IMR-90 (cell line): Measurements from ENCODE around the gene SS18. TPM values are rescaled to one million over a fixed set of nuclear protein-coding genes. Genes with fewer than 3 reads are reported as not detected.

Source experiments
- ATAC-seq: fragments of 200-7000 bp; cut with Tn5 transposase; 2 replicates; pipeline ENCODE4 v1.9.1; 2020; ENCODE audit warnings: low read depth, mild to moderate bottlenecking, moderate library complexity
- BruUV-seq: library from RNA; stranded (reverse); fragments of 400-500 nt; replicated peaks from 2 replicates; lab custom pipeline; 2021; lab: Mats Ljungman, UMichigan
- CTCF ChIA-PET: fragments of 300-600 bp; formaldehyde crosslinking; extraction: SDS; loops from one replicate; lab custom pipeline; 2021; ENCODE audit warnings: antibody characterized with exemption; lab: Yijun Ruan, JAX
- POLR2A ChIA-PET: fragments of 300-600 bp; sonication (Branson Sonifier 250); formaldehyde crosslinking; loops from one replicate; lab custom pipeline; 2022; ENCODE audit warnings: antibody characterized with exemption; ENCODE audit not compliant: unreplicated experiment; lab: Charles Lee
- DNase-seq: peaks from one replicate; pipeline ENCODE4 v3.0.0; 2013
- H2AFZ ChIP-seq: replicated peaks from 2 replicates; pipeline ENCODE3; 2013; ENCODE audit warnings: low read length, mild to moderate bottlenecking; ENCODE audit not compliant: poor library complexity
- H2AK5ac ChIP-seq: 2 replicates; pipeline ENCODE4 v1.6.1; 2013; ENCODE audit warnings: low read depth, low read length, inconsistent platforms
- H2AK9ac ChIP-seq: replicated peaks from 2 replicates; pipeline ENCODE3; 2013; ENCODE audit warnings: mild to moderate bottlenecking, low read depth, low read length, moderate library complexity; ENCODE audit not compliant: poor library complexity
- H2BK120ac ChIP-seq: 2 replicates; pipeline ENCODE4 v1.6.1; 2013; ENCODE audit warnings: low read depth, low read length, inconsistent platforms
- H2BK15ac ChIP-seq: 3 replicates; pipeline ENCODE4 v1.6.1; 2013; ENCODE audit warnings: low read depth, low read length, inconsistent platforms
- H2BK20ac ChIP-seq: 2 replicates; pipeline ENCODE4 v1.6.1; 2013; ENCODE audit warnings: low read depth, mild to moderate bottlenecking, inconsistent platforms, low read length, moderate library complexity
- H2BK5ac ChIP-seq: 2 replicates; pipeline ENCODE4 v1.6.1; 2013; ENCODE audit warnings: mild to moderate bottlenecking, low read depth, low read length, inconsistent platforms; ENCODE audit not compliant: poor library complexity, severe bottlenecking
- H3K14ac ChIP-seq: replicated peaks from 2 replicates; pipeline ENCODE4 v1.6.1; 2013; ENCODE audit warnings: low read depth, low read length, inconsistent platforms
- H3K18ac ChIP-seq: 2 replicates; pipeline ENCODE4 v1.6.1; 2013; ENCODE audit warnings: low read depth, low read length, control low read depth
- H3K23ac ChIP-seq: 2 replicates; pipeline ENCODE4 v1.6.1; 2013; ENCODE audit warnings: low read depth, low read length, inconsistent platforms
- H3K27ac ChIP-seq: 2 replicates; pipeline ENCODE4 v1.5.1; 2013; ENCODE audit warnings: mild to moderate bottlenecking, control low read depth, low read length; ENCODE audit not compliant: insufficient read depth
- H3K27me3 ChIP-seq: 2 replicates; pipeline ENCODE4 v1.6.1; 2013; ENCODE audit warnings: low read length; ENCODE audit not compliant: control insufficient read depth, insufficient read depth
- H3K36me3 ChIP-seq: 2 replicates; pipeline ENCODE4 v1.6.1; 2013; ENCODE audit warnings: low read length, mixed read lengths; ENCODE audit not compliant: control insufficient read depth, insufficient read depth
- H3K4ac ChIP-seq: 2 replicates; pipeline ENCODE4 v1.6.1; 2013; ENCODE audit warnings: low read depth, low read length, inconsistent platforms
- H3K4me1 ChIP-seq: 2 replicates; pipeline ENCODE4 v1.6.1; 2013; ENCODE audit warnings: low read length, mixed read lengths; ENCODE audit not compliant: control insufficient read depth, insufficient read depth
- H3K4me2 ChIP-seq: 2 replicates; pipeline ENCODE4 v1.6.1; 2013; ENCODE audit warnings: low read depth, mild to moderate bottlenecking, control low read depth, low read length, moderate library complexity
- H3K4me3 ChIP-seq: 2 replicates; pipeline ENCODE4 v1.5.1; 2013; ENCODE audit warnings: low read depth, mild to moderate bottlenecking, control low read depth, low read length, moderate library complexity; ENCODE audit not compliant: insufficient read depth
- H3K56ac ChIP-seq: 2 replicates; pipeline ENCODE4 v1.6.1; 2013; ENCODE audit warnings: low read length, inconsistent platforms; ENCODE audit not compliant: insufficient read depth; ENCODE audit errors: extremely low read depth
- H3K79me1 ChIP-seq, 2 experiments: 2 replicates each; pipeline ENCODE4 v1.6.1; 2013; ENCODE audit warnings: low read length in 2 of 2, inconsistent platforms in 1 of 2, low read depth in 1 of 2
- H3K9ac ChIP-seq: 2 replicates; pipeline ENCODE4 v1.6.1; 2013; ENCODE audit warnings: low read depth, low read length, control low read depth
- H3K9me1 ChIP-seq: 2 replicates; pipeline ENCODE4 v1.6.1; 2013; ENCODE audit warnings: low read length, inconsistent platforms; ENCODE audit not compliant: insufficient read depth
- H3K9me3 ChIP-seq: 2 replicates; pipeline ENCODE4 v1.6.1; 2013; ENCODE audit warnings: low read length; ENCODE audit not compliant: control insufficient read depth, insufficient read depth
- H4K20me1 ChIP-seq: 2 replicates; pipeline ENCODE4 v1.6.1; 2013; ENCODE audit warnings: low read length, inconsistent platforms; ENCODE audit not compliant: insufficient read depth
- H4K5ac ChIP-seq: 2 replicates; pipeline ENCODE4 v1.6.1; 2013; ENCODE audit warnings: mild to moderate bottlenecking, low read depth, low read length, control low read depth
- H4K8ac ChIP-seq, 2 experiments: 2 replicates each; pipeline ENCODE4 v1.6.1; 2013; ENCODE audit warnings: low read depth in 2 of 2, low read length in 2 of 2, control low read depth in 1 of 2, inconsistent platforms in 1 of 2
- H4K91ac ChIP-seq: 2 replicates; pipeline ENCODE4 v1.6.1; 2013; ENCODE audit warnings: low read depth, low read length, inconsistent platforms; ENCODE audit not compliant: insufficient read depth
- BHLHE40 ChIP-seq: fragments of 150-350 bp; IDR thresholded peaks from 2 replicates; pipeline ENCODE4 v1.6.1; 2016; ENCODE audit warnings: mild to moderate bottlenecking, low read depth, low read length
- CEBPB ChIP-seq: IDR thresholded peaks from 2 replicates; pipeline ENCODE4 v1.6.1; 2012; ENCODE audit warnings: low read depth, low read length, improper control_type of control experiment
- CHD1 ChIP-seq: IDR thresholded peaks from 2 replicates; pipeline ENCODE4 v1.6.1; 2012; ENCODE audit warnings: low read depth, low read length, improper control_type of control experiment
- CTCF ChIP-seq: conservative IDR thresholded peaks from 2 replicates; pipeline ENCODE4 v1.5.1; 2012; ENCODE audit warnings: mild to moderate bottlenecking, low read depth, low read length, improper control_type of control experiment
- FOS ChIP-seq: fragments of 150-350 bp; IDR thresholded peaks from 2 replicates; pipeline ENCODE4 v1.6.1; 2016; ENCODE audit warnings: low read depth, low read length
- MAFK ChIP-seq: IDR thresholded peaks from 2 replicates; pipeline ENCODE4 v1.6.1; 2012; ENCODE audit warnings: low read depth, low read length, improper control_type of control experiment
- MAZ ChIP-seq: IDR thresholded peaks from 2 replicates; pipeline ENCODE4 v1.6.1; 2012; ENCODE audit warnings: low read depth, mild to moderate bottlenecking, low read length, improper control_type of control experiment, moderate library complexity, borderline replicate concordance
- MXI1 ChIP-seq: IDR thresholded peaks from 2 replicates; pipeline ENCODE4 v1.6.1; 2012; ENCODE audit warnings: low read depth, mild to moderate bottlenecking, low read length, moderate library complexity, borderline replicate concordance
- NFE2L2 ChIP-seq: fragments of 150-350 bp; IDR thresholded peaks from 2 replicates; pipeline ENCODE4 v1.6.1; 2016; ENCODE audit warnings: low read depth, mild to moderate bottlenecking, low read length
- POLR2A ChIP-seq: IDR thresholded peaks from 2 replicates; pipeline ENCODE4 v1.6.1; 2012; ENCODE audit warnings: mild to moderate bottlenecking, low read depth, low read length
- RAD21 ChIP-seq: IDR thresholded peaks from 2 replicates; pipeline ENCODE4 v1.6.1; 2012; ENCODE audit warnings: low read length, improper control_type of control experiment
- RCOR1 ChIP-seq: IDR thresholded peaks from 2 replicates; pipeline ENCODE4 v1.6.1; 2012; ENCODE audit warnings: mild to moderate bottlenecking, low read length, improper control_type of control experiment; ENCODE audit not compliant: insufficient replicate concordance
- RFX5 ChIP-seq: IDR thresholded peaks from 2 replicates; pipeline ENCODE4 v1.8.0; 2012; ENCODE audit warnings: low read depth, mild to moderate bottlenecking, low read length, moderate library complexity
- SMC3 ChIP-seq: fragments of 150-350 bp; IDR thresholded peaks from 2 replicates; pipeline ENCODE4 v1.6.1; 2016; ENCODE audit warnings: low read depth, mild to moderate bottlenecking, antibody characterized with exemption, low read length, moderate library complexity
- dilution Hi-C: fragments of 300-500 bp; cut with HindIII; formaldehyde crosslinking; loops from one replicate; pipeline ENCODE4 v1.14.3; 2018; ENCODE audit warnings: low sequenced_read_pairs; ENCODE audit not compliant: unreplicated experiment
- in situ Hi-C: fragments of 300-500 bp; cut with MboI; formaldehyde crosslinking; loops from 3 replicates; pipeline ENCODE4 v1.14.3; 2019; ENCODE audit warnings: low sequenced_read_pairs, inconsistent platforms, mixed read lengths
- intact Hi-C: fragments of 100-400 bp; cut with micrococcal nuclease; formaldehyde crosslinking; loops from 2 replicates; pipeline ENCODE4 v1.10.0; 2022
- polyA plus RNA-seq, 3 experiments: library from polyadenylated mRNA; depleted of rRNA; stranded (reverse); fragments of >200 nt; gene quantifications; 2 replicates each; pipeline ENCODE4 v1.2.3, GENCODE V29; 2012; ENCODE audit warnings: low replicate concordance in 1 of 3
- total RNA-seq: library from RNA; depleted of rRNA; stranded (reverse); fragments of >200 nt; gene quantifications from 2 replicates; pipeline ENCODE4 v1.2.3, GENCODE V29; 2012
- TF ChIP-seq, protein P1 (sequence below): fragments of 150-350 bp; IDR thresholded peaks from 2 replicates; pipeline ENCODE4 v1.6.1; 2017; ENCODE audit warnings: mild to moderate bottlenecking, antibody characterized with exemption, low read length, low read depth
- TF ChIP-seq, protein P2 (sequence below): fragments of 150-350 bp; IDR thresholded peaks from 2 replicates; pipeline ENCODE4 v1.6.1; 2016; ENCODE audit warnings: low read depth, mild to moderate bottlenecking, low read length, moderate library complexity, borderline replicate concordance

The SS18 gene
- total and polyA plus RNA-seq, 2 of the 4 experiments (the other 2 are of a cell fraction), result 112 to 242 TPM

DNA sequence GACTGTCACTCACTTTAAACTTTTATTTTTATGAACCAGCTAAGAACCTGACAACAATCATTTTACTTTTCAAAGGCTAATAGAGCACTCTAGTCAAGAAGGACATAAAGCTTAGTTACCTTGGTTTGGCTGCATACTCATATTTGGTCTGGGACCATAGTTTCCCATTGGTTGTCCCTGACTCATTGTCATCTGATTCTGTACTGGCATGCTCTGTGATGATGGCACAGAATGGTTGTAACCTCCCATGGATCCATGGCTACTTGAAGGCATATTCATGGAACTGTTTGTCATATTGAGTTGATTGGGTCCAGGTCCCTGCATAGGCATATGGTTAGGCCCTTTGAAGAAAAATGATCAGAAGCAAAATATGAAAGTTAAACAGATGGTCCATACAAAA is 37.9 kb downstream of the SS18 start:
- TF ChIP-seq MAFK (no peak), BHLHE40 (no peak), MXI1 (no peak), FOS (no peak), SMC3 (no peak), NFE2L2 (no peak), CHD1 (no peak), RAD21 (no peak), CEBPB (no peak), CTCF (no peak), MAZ (no peak), RCOR1 (no peak), POLR2A (no peak), RFX5 (no peak)
- TF ChIP-seq, protein P1, sequence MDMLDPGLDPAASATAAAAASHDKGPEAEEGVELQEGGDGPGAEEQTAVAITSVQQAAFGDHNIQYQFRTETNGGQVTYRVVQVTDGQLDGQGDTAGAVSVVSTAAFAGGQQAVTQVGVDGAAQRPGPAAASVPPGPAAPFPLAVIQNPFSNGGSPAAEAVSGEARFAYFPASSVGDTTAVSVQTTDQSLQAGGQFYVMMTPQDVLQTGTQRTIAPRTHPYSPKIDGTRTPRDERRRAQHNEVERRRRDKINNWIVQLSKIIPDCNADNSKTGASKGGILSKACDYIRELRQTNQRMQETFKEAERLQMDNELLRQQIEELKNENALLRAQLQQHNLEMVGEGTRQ, result no peak
- TF ChIP-seq, protein P2, sequence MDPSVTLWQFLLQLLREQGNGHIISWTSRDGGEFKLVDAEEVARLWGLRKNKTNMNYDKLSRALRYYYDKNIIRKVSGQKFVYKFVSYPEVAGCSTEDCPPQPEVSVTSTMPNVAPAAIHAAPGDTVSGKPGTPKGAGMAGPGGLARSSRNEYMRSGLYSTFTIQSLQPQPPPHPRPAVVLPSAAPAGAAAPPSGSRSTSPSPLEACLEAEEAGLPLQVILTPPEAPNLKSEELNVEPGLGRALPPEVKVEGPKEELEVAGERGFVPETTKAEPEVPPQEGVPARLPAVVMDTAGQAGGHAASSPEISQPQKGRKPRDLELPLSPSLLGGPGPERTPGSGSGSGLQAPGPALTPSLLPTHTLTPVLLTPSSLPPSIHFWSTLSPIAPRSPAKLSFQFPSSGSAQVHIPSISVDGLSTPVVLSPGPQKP, result no peak
- Histone ChIP-seq H3K9me3 (no peaks in the 10 kb centered on the region), H2AFZ (no peak overlapping the region)

More for the DNA sequence above, 37.9 kb downstream of the SS18 start:
- no peak overlapping the region for H3K4ac ChIP-seq
- H3K9me1 ChIP-seq, result peaks cover 6% of the 10 kb centered on the region
- H4K8ac ChIP-seq, result no peak overlapping the region
- no peak overlapping the region for H4K91ac ChIP-seq
- no peak overlapping the region for H2BK120ac ChIP-seq
- no peak overlapping the region for H3K14ac ChIP-seq
- H2BK15ac ChIP-seq, result no peak overlapping the region
- CTCF ChIA-PET, result interaction anchor here (0.6 kb wide), 1 partner anchor 1612 kb away, joined by 3 read pairs; no protein-coding TSS in a partner anchor
- H3K36me3 ChIP-seq, result peaks cover 23% of the 10 kb centered on the region
- ATAC-seq (no peak), DNase-seq (peak; percentile 6)
- BruUV-seq, result no TSS peak
- H3K27me3 ChIP-seq, result no peaks in the 10 kb centered on the region
- no peak overlapping the region for H3K4me3 ChIP-seq
- no peak overlapping the region for H3K18ac ChIP-seq
- peaks cover 23 to 35% of the 10 kb centered on the region in 2 experiments for H3K79me1 ChIP-seq
- dilution Hi-C loops (no loop called here), intact Hi-C loops (no loop called here), in situ Hi-C loops (no loop called here)
- H2BK5ac ChIP-seq, result no peak overlapping the region
- H2BK20ac ChIP-seq, result no peak overlapping the region
- H2AK9ac ChIP-seq, result no peak overlapping the region
- POLR2A ChIA-PET, result no interaction called here
- H2AK5ac ChIP-seq, result no peak overlapping the region
- peaks cover 4% of the 10 kb centered on the region for H4K20me1 ChIP-seq
- H3K27ac ChIP-seq, result no peak overlapping the region
- H3K9ac ChIP-seq, result no peak overlapping the region
- no peak overlapping the region for H3K23ac ChIP-seq
- no peak overlapping the region for H3K4me2 ChIP-seq
- H3K56ac ChIP-seq, result no peak overlapping the region
- no peak overlapping the region for H4K5ac ChIP-seq
- H3K4me1 ChIP-seq, result peaks cover 4% of the 10 kb centered on the region
